Panc1 (cell line): Measurements from ENCODE around the gene DUSP15. TPM values are rescaled to one million over a fixed set of nuclear protein-coding genes. Genes with fewer than 3 reads are reported as not detected.
A peak's percentile ranks its signal among the peaks of the same experiment; 100 is the strongest.

Experiments
- ATAC-seq: fragments of 200-7000 bp; cut with Tn5 transposase; 2 replicates; pipeline ENCODE4 v1.9.1; 2020; ENCODE audit warnings: mild to moderate bottlenecking, moderate library complexity
- BruUV-seq: library from RNA; stranded (reverse); fragments of 400-500 nt; replicated peaks from 2 replicates; lab custom pipeline; 2021; lab: Mats Ljungman, UMichigan
- CTCF ChIA-PET: fragments of 300-600 bp; sonication (Branson Sonifier 250); formaldehyde crosslinking; loops from one replicate; lab custom pipeline; 2022; ENCODE audit warnings: antibody characterized with exemption; lab: Charles Lee
- POLR2A ChIA-PET: fragments of 300-600 bp; sonication (Branson Sonifier 250); formaldehyde crosslinking; loops from one replicate; lab custom pipeline; 2022; ENCODE audit warnings: antibody characterized with exemption; lab: Charles Lee
- DNase-seq: peaks from one replicate; pipeline ENCODE4 v3.0.0-alpha.2; 2010; ENCODE audit warnings: low read depth, low spot score
- H3K27ac ChIP-seq: 2 replicates; pipeline ENCODE4 v1.5.1; 2011; ENCODE audit warnings: mild to moderate bottlenecking, low read length, inconsistent platforms
- H3K27me3 ChIP-seq: fragments of 200-500 bp; sonication (Bioruptor generic); 2 replicates; pipeline ENCODE4 v1.6.0; 2014; ENCODE audit warnings: low read length, inconsistent platforms; ENCODE audit not compliant: control insufficient read depth, insufficient read depth
- H3K36me3 ChIP-seq: fragments of 200-500 bp; sonication (Bioruptor generic); 2 replicates; pipeline ENCODE4 v1.5.1; 2014; ENCODE audit warnings: inconsistent platforms, mild to moderate bottlenecking, low read length, moderate library complexity; ENCODE audit not compliant: control insufficient read depth, insufficient read depth
- H3K4me1 ChIP-seq: 2 replicates; pipeline ENCODE4 v1.5.1; 2011; ENCODE audit warnings: inconsistent platforms, mild to moderate bottlenecking, low read length, moderate library complexity; ENCODE audit not compliant: control insufficient read depth, insufficient read depth
- H3K4me3 ChIP-seq, 2 experiments: 2 replicates each; pipeline ENCODE4 v1.5.1; 2011 to 2012; ENCODE audit warnings: low read depth in 2 of 2, low read length in 2 of 2, mild to moderate bottlenecking in 2 of 2, inconsistent platforms in 1 of 2, moderate library complexity in 1 of 2
- H3K9me3 ChIP-seq: fragments of 200-500 bp; sonication (Bioruptor generic); 2 replicates; pipeline ENCODE4 v1.5.1; 2014; ENCODE audit warnings: low read depth, mild to moderate bottlenecking, inconsistent platforms, low read length, moderate library complexity; ENCODE audit not compliant: control insufficient read depth, insufficient read depth
- CTCF ChIP-seq: fragments of 450-650 bp; IDR thresholded peaks from 2 replicates; pipeline ENCODE4 v1.5.1; 2017; ENCODE audit warnings: mild to moderate bottlenecking
- POLR2AphosphoS5 ChIP-seq: IDR thresholded peaks from 2 replicates; pipeline ENCODE4 v1.6.1; 2012; ENCODE audit warnings: mild to moderate bottlenecking, low read depth, low read length, moderate library complexity
- REST ChIP-seq, 2 experiments: IDR thresholded peaks; 2 replicates each; pipeline ENCODE4 v1.6.1; 2011 to 2012; ENCODE audit warnings: low read depth in 2 of 2, control low read depth in 1 of 2, low read length in 1 of 2, mild to moderate bottlenecking in 1 of 2, moderate library complexity in 1 of 2; ENCODE audit not compliant: insufficient read depth in 1 of 2
- SIN3A ChIP-seq: IDR thresholded peaks from 2 replicates; pipeline ENCODE4 v1.6.1; 2012; ENCODE audit warnings: low read depth, mild to moderate bottlenecking, low read length, moderate library complexity, borderline replicate concordance; ENCODE audit not compliant: insufficient read depth
- TCF7L2 ChIP-seq: IDR thresholded peaks from 2 replicates; pipeline ENCODE4 v1.6.1; 2011; ENCODE audit warnings: mild to moderate bottlenecking, low read depth, low read length, inconsistent platforms
- in situ Hi-C: cut with HindIII; loops from 2 replicates; pipeline ENCODE4 v1.10.0; 2016; ENCODE audit warnings: low sequenced_read_pairs, low pct_unique_long_range_greater_than_20kb
- intact Hi-C: fragments of 100-400 bp; cut with micrococcal nuclease; formaldehyde crosslinking; loops from one replicate; pipeline ENCODE4 v1.10.0; 2022; ENCODE audit not compliant: unreplicated experiment
- total RNA-seq: library from RNA; stranded (reverse); gene quantifications from one replicate; pipeline ENCODE4 v1.2.1, GENCODE V29; 2021; ENCODE audit not compliant: unreplicated experiment

Gene DUSP15
- total RNA-seq, 1 experiment from 2014 or later: 23.6 TPM

DNA sequence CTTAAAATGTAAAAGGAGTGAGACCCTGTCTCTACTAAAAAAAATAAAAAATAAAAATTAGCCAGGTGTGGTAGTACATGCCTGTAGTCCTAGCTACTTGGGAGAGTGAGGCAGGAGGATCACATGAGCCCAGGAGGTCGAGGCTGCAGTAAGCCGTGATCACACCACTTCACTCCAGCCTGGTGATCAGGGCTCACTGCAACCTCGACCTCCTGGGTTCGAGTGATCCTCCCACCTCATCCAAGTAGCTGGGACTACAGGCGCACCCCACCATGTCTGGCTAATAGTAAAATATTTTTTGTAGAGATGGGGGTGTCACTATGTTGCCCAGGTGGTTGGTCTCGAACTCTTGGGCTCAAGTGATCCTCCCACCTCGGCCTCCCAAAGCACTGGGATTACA lies 16.8 kb downstream of the DUSP15 start:
- no TSS peak for BruUV-seq
- no peaks in the 10 kb centered on the region for H3K27me3 ChIP-seq
- CTCF ChIA-PET: interaction anchor here (0.6 to 2.0 kb wide), 27 partner anchors 19 to 1955 kb away, joined by 3 to 28 read pairs (median 5); partner anchors contain the start of gene PDRG1
- H3K36me3 ChIP-seq: no peaks in the 10 kb centered on the region
- no peak for TF ChIP-seq TCF7L2
- no peak for TF ChIP-seq POLR2AphosphoS5
- no peak for TF ChIP-seq REST (IDR thresholded peaks at IDR 0.05; ENCODE audit: insufficient read depth in 1 of 2, low read depth in 2 of 2, low read length in 1 of 2)
- no peak for TF ChIP-seq CTCF
- TF ChIP-seq SIN3A: no peak
- POLR2A ChIA-PET: interaction anchor here (0.6 to 1.1 kb wide), 3 partner anchors 9 to 98 kb away, joined by 3 to 6 read pairs (median 3); partner anchors contain the start of gene PDRG1
- ATAC-seq (no peak), DNase-seq (no peak)
- in situ Hi-C loops (no loop called here), intact Hi-C loops (loop anchor here (2.0 kb wide), 2 partner anchors 99 to 239 kb away; partner anchors contain the start of gene PDRG1)
- peak overlapping the region; percentile 0; the same call in 1 of the 2 replicates for H3K27ac ChIP-seq
- H3K4me3 ChIP-seq: no peak overlapping the region
- H3K4me1 ChIP-seq: peaks cover 8% of the 10 kb centered on the region; the same call in 1 of the 2 replicates
- no peaks in the 10 kb centered on the region for H3K9me3 ChIP-seq

GRCh38 chr20:31851240-31851955 lies 18.9 kb downstream of the DUSP15 start:
- Histone ChIP-seq H3K27me3 (no peaks in the 10 kb centered on the region), H3K36me3 (no peaks in the 10 kb centered on the region), H3K4me1 (peaks cover 6% of the 10 kb centered on the region; the same call in 1 of the 2 replicates), H3K9me3 (no peaks in the 10 kb centered on the region), H3K27ac (no peak overlapping the region), H3K4me3 (no peak overlapping the region)
- BruUV-seq: no TSS peak
- no peak for DNase-seq
- in situ Hi-C loops: no loop called here
- ChIA-PET CTCF (interaction anchor here (0.6 to 3.8 kb wide), 13 partner anchors 14 to 184 kb away, joined by 3 to 25 read pairs (median 4); partner anchors contain the start of gene PDRG1), POLR2A (interaction anchor here (0.5 to 0.8 kb wide), 4 partner anchors 9 to 259 kb away, joined by 3 to 5 read pairs (median 3); partner anchors contain the start of gene TM9SF4)
- TF ChIP-seq POLR2AphosphoS5 (no peak), REST (IDR thresholded peaks at IDR 0.05; ENCODE audit: insufficient read depth in 1 of 2, low read depth in 2 of 2, low read length in 1 of 2) (no peak), TCF7L2 (no peak), SIN3A (no peak), CTCF (no peak)
- intact Hi-C loops: no loop called here
- ATAC-seq: peak; percentile 24
